IMR-90 (cell line): ENCODE data around the gene RAD51C. TPM values are rescaled to one million over a fixed set of nuclear protein-coding genes. Genes with fewer than 3 reads are reported as not detected.

Source experiments
- ATAC-seq: fragments of 200-7000 bp; cut with Tn5 transposase; 2 replicates; pipeline ENCODE4 v1.9.1; 2020; ENCODE audit warnings: low read depth, mild to moderate bottlenecking, moderate library complexity
- BruUV-seq: library from RNA; stranded (reverse); fragments of 400-500 nt; replicated peaks from 2 replicates; lab custom pipeline; 2021; lab: Mats Ljungman, UMichigan
- CTCF ChIA-PET: fragments of 300-600 bp; formaldehyde crosslinking; extraction: SDS; loops from one replicate; lab custom pipeline; 2021; ENCODE audit warnings: antibody characterized with exemption; lab: Yijun Ruan, JAX
- POLR2A ChIA-PET: fragments of 300-600 bp; sonication (Branson Sonifier 250); formaldehyde crosslinking; loops from one replicate; lab custom pipeline; 2022; ENCODE audit warnings: antibody characterized with exemption; ENCODE audit not compliant: unreplicated experiment; lab: Charles Lee
- DNase-seq: peaks from one replicate; pipeline ENCODE4 v3.0.0; 2013
- H2AFZ ChIP-seq: replicated peaks from 2 replicates; pipeline ENCODE3; 2013; ENCODE audit warnings: low read length, mild to moderate bottlenecking; ENCODE audit not compliant: poor library complexity
- H2AK5ac ChIP-seq: 2 replicates; pipeline ENCODE4 v1.6.1; 2013; ENCODE audit warnings: low read depth, low read length, inconsistent platforms
- H2AK9ac ChIP-seq: replicated peaks from 2 replicates; pipeline ENCODE3; 2013; ENCODE audit warnings: mild to moderate bottlenecking, low read depth, low read length, moderate library complexity; ENCODE audit not compliant: poor library complexity
- H2BK120ac ChIP-seq: 2 replicates; pipeline ENCODE4 v1.6.1; 2013; ENCODE audit warnings: low read depth, low read length, inconsistent platforms
- H2BK15ac ChIP-seq: 3 replicates; pipeline ENCODE4 v1.6.1; 2013; ENCODE audit warnings: low read depth, low read length, inconsistent platforms
- H2BK20ac ChIP-seq: 2 replicates; pipeline ENCODE4 v1.6.1; 2013; ENCODE audit warnings: low read depth, mild to moderate bottlenecking, inconsistent platforms, low read length, moderate library complexity
- H2BK5ac ChIP-seq: 2 replicates; pipeline ENCODE4 v1.6.1; 2013; ENCODE audit warnings: mild to moderate bottlenecking, low read depth, low read length, inconsistent platforms; ENCODE audit not compliant: poor library complexity, severe bottlenecking
- H3K14ac ChIP-seq: replicated peaks from 2 replicates; pipeline ENCODE4 v1.6.1; 2013; ENCODE audit warnings: low read depth, low read length, inconsistent platforms
- H3K18ac ChIP-seq: 2 replicates; pipeline ENCODE4 v1.6.1; 2013; ENCODE audit warnings: low read depth, low read length, control low read depth
- H3K23ac ChIP-seq: 2 replicates; pipeline ENCODE4 v1.6.1; 2013; ENCODE audit warnings: low read depth, low read length, inconsistent platforms
- H3K27ac ChIP-seq: 2 replicates; pipeline ENCODE4 v1.5.1; 2013; ENCODE audit warnings: mild to moderate bottlenecking, control low read depth, low read length; ENCODE audit not compliant: insufficient read depth
- H3K27me3 ChIP-seq: 2 replicates; pipeline ENCODE4 v1.6.1; 2013; ENCODE audit warnings: low read length; ENCODE audit not compliant: control insufficient read depth, insufficient read depth
- H3K36me3 ChIP-seq: 2 replicates; pipeline ENCODE4 v1.6.1; 2013; ENCODE audit warnings: low read length, mixed read lengths; ENCODE audit not compliant: control insufficient read depth, insufficient read depth
- H3K4ac ChIP-seq: 2 replicates; pipeline ENCODE4 v1.6.1; 2013; ENCODE audit warnings: low read depth, low read length, inconsistent platforms
- H3K4me1 ChIP-seq: 2 replicates; pipeline ENCODE4 v1.6.1; 2013; ENCODE audit warnings: low read length, mixed read lengths; ENCODE audit not compliant: control insufficient read depth, insufficient read depth
- H3K4me2 ChIP-seq: 2 replicates; pipeline ENCODE4 v1.6.1; 2013; ENCODE audit warnings: low read depth, mild to moderate bottlenecking, control low read depth, low read length, moderate library complexity
- H3K4me3 ChIP-seq: 2 replicates; pipeline ENCODE4 v1.5.1; 2013; ENCODE audit warnings: low read depth, mild to moderate bottlenecking, control low read depth, low read length, moderate library complexity; ENCODE audit not compliant: insufficient read depth
- H3K56ac ChIP-seq: 2 replicates; pipeline ENCODE4 v1.6.1; 2013; ENCODE audit warnings: low read length, inconsistent platforms; ENCODE audit not compliant: insufficient read depth; ENCODE audit errors: extremely low read depth
- H3K79me1 ChIP-seq, 2 experiments: 2 replicates each; pipeline ENCODE4 v1.6.1; 2013; ENCODE audit warnings: low read length in 2 of 2, inconsistent platforms in 1 of 2, low read depth in 1 of 2
- H3K9ac ChIP-seq: 2 replicates; pipeline ENCODE4 v1.6.1; 2013; ENCODE audit warnings: low read depth, low read length, control low read depth
- H3K9me1 ChIP-seq: 2 replicates; pipeline ENCODE4 v1.6.1; 2013; ENCODE audit warnings: low read length, inconsistent platforms; ENCODE audit not compliant: insufficient read depth
- H3K9me3 ChIP-seq: 2 replicates; pipeline ENCODE4 v1.6.1; 2013; ENCODE audit warnings: low read length; ENCODE audit not compliant: control insufficient read depth, insufficient read depth
- H4K20me1 ChIP-seq: 2 replicates; pipeline ENCODE4 v1.6.1; 2013; ENCODE audit warnings: low read length, inconsistent platforms; ENCODE audit not compliant: insufficient read depth
- H4K5ac ChIP-seq: 2 replicates; pipeline ENCODE4 v1.6.1; 2013; ENCODE audit warnings: mild to moderate bottlenecking, low read depth, low read length, control low read depth
- H4K8ac ChIP-seq, 2 experiments: 2 replicates each; pipeline ENCODE4 v1.6.1; 2013; ENCODE audit warnings: low read depth in 2 of 2, low read length in 2 of 2, control low read depth in 1 of 2, inconsistent platforms in 1 of 2
- H4K91ac ChIP-seq: 2 replicates; pipeline ENCODE4 v1.6.1; 2013; ENCODE audit warnings: low read depth, low read length, inconsistent platforms; ENCODE audit not compliant: insufficient read depth
- MAFK ChIP-seq: IDR thresholded peaks from 2 replicates; pipeline ENCODE4 v1.6.1; 2012; ENCODE audit warnings: low read depth, low read length, improper control_type of control experiment
- NFE2L2 ChIP-seq: fragments of 150-350 bp; IDR thresholded peaks from 2 replicates; pipeline ENCODE4 v1.6.1; 2016; ENCODE audit warnings: low read depth, mild to moderate bottlenecking, low read length
- WGBS, 2 experiments: methylation state at CpG; one replicate each; pipeline versions ENCODE4 v1.1.5 to v1.1.7; 2013; ENCODE audit warnings: missing lambda C conversion rate in 2 of 2; ENCODE audit not compliant: insufficient read length in 1 of 2; ENCODE audit errors: extremely low coverage in 2 of 2; 5-methylcytosine and 5-hydroxymethylcytosine counted together
- dilution Hi-C: fragments of 300-500 bp; cut with HindIII; formaldehyde crosslinking; loops from one replicate; pipeline ENCODE4 v1.14.3; 2018; ENCODE audit warnings: low sequenced_read_pairs; ENCODE audit not compliant: unreplicated experiment
- in situ Hi-C: fragments of 300-500 bp; cut with MboI; formaldehyde crosslinking; loops from 3 replicates; pipeline ENCODE4 v1.14.3; 2019; ENCODE audit warnings: low sequenced_read_pairs, inconsistent platforms, mixed read lengths
- intact Hi-C: fragments of 100-400 bp; cut with micrococcal nuclease; formaldehyde crosslinking; loops from 2 replicates; pipeline ENCODE4 v1.10.0; 2022
- polyA plus RNA-seq, 3 experiments: library from polyadenylated mRNA; depleted of rRNA; stranded (reverse); fragments of >200 nt; gene quantifications; 2 replicates each; pipeline ENCODE4 v1.2.3, GENCODE V29; 2012; ENCODE audit warnings: low replicate concordance in 1 of 3
- total RNA-seq: library from RNA; depleted of rRNA; stranded (reverse); fragments of >200 nt; gene quantifications from 2 replicates; pipeline ENCODE4 v1.2.3, GENCODE V29; 2012
- TF ChIP-seq, protein P1 (sequence below): fragments of 150-350 bp; IDR thresholded peaks from 2 replicates; pipeline ENCODE4 v1.6.1; 2017; ENCODE audit warnings: mild to moderate bottlenecking, antibody characterized with exemption, low read length, low read depth

Gene RAD51C
- total and polyA plus RNA-seq, 2 of the 4 experiments (the other 2 are of a cell fraction), result 21.1 to 28.3 TPM

DNA sequence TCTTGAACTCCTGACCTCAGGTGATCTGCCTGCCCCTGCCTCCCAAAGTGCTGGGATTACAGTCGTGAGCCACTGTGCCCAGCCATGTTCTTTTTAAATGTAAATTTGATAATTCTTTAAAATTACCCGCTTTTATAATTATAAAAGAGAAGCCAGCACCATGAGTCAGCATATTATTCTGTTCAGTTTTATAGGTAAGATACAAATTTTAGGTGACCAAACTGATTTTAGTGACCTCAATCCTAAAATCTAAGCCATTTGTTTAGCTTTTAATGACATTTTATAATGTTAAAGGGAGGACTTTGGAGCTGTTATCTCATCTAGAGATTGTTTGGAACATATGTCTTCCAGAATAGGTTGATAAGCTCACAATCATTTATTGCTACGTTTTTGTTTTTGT, 42.4 kb downstream of the RAD51C start:
- Histone ChIP-seq H3K27ac (no peak overlapping the region), H2AK5ac (no peak overlapping the region), H3K36me3 (no peaks in the 10 kb centered on the region), H3K9me3 (no peaks in the 10 kb centered on the region), H2AK9ac (no peak overlapping the region), H4K5ac (no peak overlapping the region), H2BK5ac (no peak overlapping the region), H3K79me1 (no peaks in the 10 kb centered on the region), H3K4me1 (no peaks in the 10 kb centered on the region), H2BK20ac (no peak overlapping the region), H3K27me3 (no peaks in the 10 kb centered on the region), H2AFZ (no peak overlapping the region), H4K91ac (no peak overlapping the region), H3K4me2 (no peak overlapping the region), H3K9me1 (no peaks in the 10 kb centered on the region), H3K14ac (no peak overlapping the region), H2BK120ac (no peak overlapping the region), H2BK15ac (no peak overlapping the region), H3K23ac (no peak overlapping the region), H3K9ac (no peak overlapping the region), H3K18ac (no peak overlapping the region), H4K20me1 (no peaks in the 10 kb centered on the region), H3K56ac (no peak overlapping the region), H3K4ac (no peak overlapping the region), H3K4me3 (no peak overlapping the region), H4K8ac (no peak overlapping the region)
- in situ Hi-C loops (no loop called here), intact Hi-C loops (no loop called here), dilution Hi-C loops (no loop called here)
- CTCF ChIA-PET, result no interaction called here
- peak; percentile 85 for TF ChIP-seq NFE2L2
- TF ChIP-seq, protein P1, sequence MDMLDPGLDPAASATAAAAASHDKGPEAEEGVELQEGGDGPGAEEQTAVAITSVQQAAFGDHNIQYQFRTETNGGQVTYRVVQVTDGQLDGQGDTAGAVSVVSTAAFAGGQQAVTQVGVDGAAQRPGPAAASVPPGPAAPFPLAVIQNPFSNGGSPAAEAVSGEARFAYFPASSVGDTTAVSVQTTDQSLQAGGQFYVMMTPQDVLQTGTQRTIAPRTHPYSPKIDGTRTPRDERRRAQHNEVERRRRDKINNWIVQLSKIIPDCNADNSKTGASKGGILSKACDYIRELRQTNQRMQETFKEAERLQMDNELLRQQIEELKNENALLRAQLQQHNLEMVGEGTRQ, result no peak
- TF ChIP-seq MAFK, result peak; percentile 64
- POLR2A ChIA-PET, result no interaction called here
- no CpG with 5 or more reads among the region's 3 CpGs for WGBS, 2 experiments
- DNase-seq (no peak), ATAC-seq (no peak)
- BruUV-seq, result no TSS peak
